Stimulated activated CD8-positive, alpha-beta memory T cell treated with anti-CD3 and anti-CD28 coated beads, Interleukin-7, amount 100 ng/mL, for 48 hours (primary cell): Measurements from ENCODE around the gene CACNA1A.
A peak's percentile ranks its signal among the peaks of the same experiment; 100 is the strongest.

Experiments used
- DNase-seq, 2 donors: peaks; one replicate each; pipeline ENCODE4 v3.0.0-alpha.2; 2020; ENCODE audit warnings: low read depth in 1 of 2; ENCODE audit errors: extremely low read depth in 1 of 2

The CACNA1A gene

GRCh38 chr19:13493516-13494310 is 12.6 kb downstream of the CACNA1A start:
- no peak for DNase-seq

GRCh38 chr19:13492128-13492527 is 14.2 kb downstream of the CACNA1A start:
- no peak for DNase-seq

- no peak for DNase-seq
These were observed 18.3 kb downstream of the CACNA1A start for GRCh38 chr19:13487985-13488384.

GRCh38 chr19:13484166-13484565 is 22.1 kb downstream of the CACNA1A start:
- DNase-seq = no peak

GRCh38 chr19:13483215-13483614 is 23.1 kb downstream of the CACNA1A start:
- DNase-seq = no peak

GRCh38 chr19:13478576-13478975 is 27.7 kb downstream of the CACNA1A start:
- DNase-seq = no peak

GRCh38 chr19:13476071-13476470 is 30.2 kb downstream of the CACNA1A start:
- no peak for DNase-seq

GRCh38 chr19:13475044-13475443 is 31.2 kb downstream of the CACNA1A start:
- no peak for DNase-seq

- no peak for DNase-seq
These were observed 39.6 kb downstream of the CACNA1A start for GRCh38 chr19:13466697-13467096.

- DNase-seq = no peak
These were observed 43.0 kb downstream of the CACNA1A start for GRCh38 chr19:13463296-13463695.

- no peak for DNase-seq
These were observed 44.7 kb downstream of the CACNA1A start for GRCh38 chr19:13461536-13461935.

- no peak for DNase-seq
These were observed 46.2 kb downstream of the CACNA1A start for GRCh38 chr19:13460045-13460444.

GRCh38 chr19:13459351-13459750 is 46.9 kb downstream of the CACNA1A start:
- no peak for DNase-seq

- no peak for DNase-seq
These were observed 54.8 kb downstream of the CACNA1A start for GRCh38 chr19:13451434-13451995.

GRCh38 chr19:13447978-13448377 is 58.3 kb downstream of the CACNA1A start:
- no peak for DNase-seq

- DNase-seq = no peak
These were observed 64.3 kb downstream of the CACNA1A start for GRCh38 chr19:13441810-13442512.

GRCh38 chr19:13437919-13438618 is 68.2 kb downstream of the CACNA1A start:
- no peak for DNase-seq

GRCh38 chr19:13436352-13436751 is 69.9 kb downstream of the CACNA1A start:
- DNase-seq = no peak

- DNase-seq = peak; percentile 18 to 35
These were observed 75.3 kb downstream of the CACNA1A start for GRCh38 chr19:13430790-13431582.

- no peak for DNase-seq
These were observed 76.7 kb downstream of the CACNA1A start for GRCh38 chr19:13429563-13429962.

- DNase-seq = no peak
These were observed 77.9 kb downstream of the CACNA1A start for GRCh38 chr19:13428352-13428751.
